SU-DHL-6 (cell line): ENCODE data around the gene IFT27.

Source experiments
- CTCF ChIP-seq: fragments of 200-600 bp; sonication (generic); IDR thresholded peaks from one replicate; pipeline ENCODE4 v1.5.1; 2017; ENCODE audit warnings: antibody characterized with exemption, mild to moderate bottlenecking, low read length, moderate library complexity; ENCODE audit not compliant: insufficient read depth, poor library complexity, severe bottlenecking
- EZH2phosphoT487 ChIP-seq: fragments of 200-600 bp; sonication (generic), shearing (Covaris generic); conservative IDR thresholded peaks from 2 replicates; pipeline ENCODE4 v1.6.1; 2018; ENCODE audit warnings: mild to moderate bottlenecking, antibody characterized with exemption, low read length, moderate library complexity, mixed read lengths

DNA sequence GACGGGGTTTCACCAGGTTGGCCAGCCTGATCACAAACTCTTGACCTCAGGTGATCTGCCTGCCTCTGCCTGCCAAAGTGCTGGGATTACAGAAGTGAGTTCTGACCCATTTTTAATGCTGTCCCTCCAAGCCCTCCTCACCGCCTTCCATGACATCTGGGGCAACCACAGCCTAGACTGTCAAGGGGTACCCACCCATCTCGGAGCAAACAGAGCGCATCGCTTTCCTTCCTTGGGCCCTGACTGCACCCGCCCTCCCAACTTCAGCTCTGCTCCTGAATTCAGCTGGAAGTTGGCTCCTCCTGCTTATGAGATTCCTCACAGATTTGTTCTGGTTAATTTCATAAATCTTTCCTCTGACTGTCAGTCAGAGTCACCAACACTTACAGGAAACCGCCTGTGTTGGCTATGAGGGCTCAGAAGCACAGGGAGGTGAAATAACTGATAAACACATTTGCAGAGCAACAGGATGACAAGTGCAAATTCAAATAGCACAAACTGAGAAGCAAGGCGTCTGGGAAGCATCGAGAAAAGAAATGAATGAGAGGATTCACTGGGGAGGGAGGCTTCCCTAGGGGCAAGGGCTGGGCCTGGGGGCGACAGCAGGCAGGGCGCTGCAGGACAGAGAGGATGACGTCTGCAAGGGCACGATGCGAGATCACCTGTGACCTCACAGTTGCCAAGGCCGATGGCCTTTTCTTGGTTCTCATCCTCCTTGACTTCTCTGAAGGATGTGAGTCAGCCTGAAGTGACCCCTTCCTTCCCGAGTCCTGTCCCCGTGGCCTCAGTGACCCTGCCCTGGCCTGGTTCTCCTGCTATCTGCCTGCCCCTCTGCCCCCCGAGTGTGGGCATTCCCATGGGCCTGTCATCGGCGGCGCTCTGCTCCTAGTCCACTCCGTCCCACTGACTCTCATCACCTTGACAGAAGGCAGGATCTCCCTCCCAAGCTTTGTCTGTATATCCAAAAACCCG lies 6.1 kb downstream of the IFT27 start:
- TF ChIP-seq CTCF (no peak), EZH2phosphoT487 (no peak)
